HG03139 (cell line): ENCODE data around the gene LGR4.

Source experiments
- ATAC-seq: cut with Tn5 transposase; IDR thresholded peaks from one replicate; pipeline ENCODE4 v1.9.1; 2021; ENCODE audit not compliant: unreplicated experiment

LGR4 gene

GRCh38 chr11:27485930-27486773 is 13.6 kb upstream of the LGR4 start:
- ATAC-seq: no peak

GRCh38 chr11:27482793-27483192 is 10.2 kb upstream of the LGR4 start:
- no peak for ATAC-seq

- ATAC-seq: no peak
These were observed 9.4 kb upstream of the LGR4 start for GRCh38 chr11:27481992-27482391.

GRCh38 chr11:27477831-27478230 is 5.2 kb upstream of the LGR4 start:
- ATAC-seq: no peak

- no peak for ATAC-seq
These were observed 4.7 kb upstream of the LGR4 start for GRCh38 chr11:27477243-27477642.

- ATAC-seq: no peak
These were observed 3.0 kb upstream of the LGR4 start for GRCh38 chr11:27475622-27476021.

- ATAC-seq: no peak
These were observed 422 bp upstream of the LGR4 start for GRCh38 chr11:27473017-27473406.

GRCh38 chr11:27471589-27472397 is 797 bp downstream of the LGR4 start:
- peak; percentile 40 for ATAC-seq

- no peak for ATAC-seq
These were observed 1.6 kb downstream of the LGR4 start for GRCh38 chr11:27470826-27471588.

- no peak for ATAC-seq
These were observed 2.4 kb downstream of the LGR4 start for GRCh38 chr11:27470166-27470565.

GRCh38 chr11:27468995-27469695 is 3.4 kb downstream of the LGR4 start:
- ATAC-seq: no peak

GRCh38 chr11:27468209-27468994 is 4.2 kb downstream of the LGR4 start:
- no peak for ATAC-seq

- ATAC-seq: no peak
These were observed 5.2 kb downstream of the LGR4 start for GRCh38 chr11:27467181-27467913.

- ATAC-seq: no peak
These were observed 6.2 kb downstream of the LGR4 start for GRCh38 chr11:27466363-27466762.

- no peak for ATAC-seq
These were observed 7.0 kb downstream of the LGR4 start for GRCh38 chr11:27465629-27466028.

- ATAC-seq: no peak
These were observed 7.7 kb downstream of the LGR4 start for GRCh38 chr11:27464909-27465308.

GRCh38 chr11:27464289-27464696 is 8.3 kb downstream of the LGR4 start:
- ATAC-seq: no peak

- no peak for ATAC-seq
These were observed 10.0 kb downstream of the LGR4 start for GRCh38 chr11:27462543-27462942.
